SU-DHL-6 (cell line): Measurements from ENCODE around the gene KCNS1.

Experiments used
- EZH2phosphoT487 ChIP-seq: fragments of 200-600 bp; sonication (generic), shearing (Covaris generic); conservative IDR thresholded peaks from 2 replicates; pipeline ENCODE4 v1.6.1; 2018; ENCODE audit warnings: mild to moderate bottlenecking, antibody characterized with exemption, low read length, moderate library complexity, mixed read lengths
- TF ChIP-seq, protein P1 (sequence below): fragments of 200-600 bp; sonication (generic); IDR thresholded peaks from one replicate; pipeline ENCODE4 v1.5.1; 2017; ENCODE audit warnings: antibody characterized with exemption, mild to moderate bottlenecking, low read length, moderate library complexity; ENCODE audit not compliant: insufficient read depth, poor library complexity, severe bottlenecking

DNA sequence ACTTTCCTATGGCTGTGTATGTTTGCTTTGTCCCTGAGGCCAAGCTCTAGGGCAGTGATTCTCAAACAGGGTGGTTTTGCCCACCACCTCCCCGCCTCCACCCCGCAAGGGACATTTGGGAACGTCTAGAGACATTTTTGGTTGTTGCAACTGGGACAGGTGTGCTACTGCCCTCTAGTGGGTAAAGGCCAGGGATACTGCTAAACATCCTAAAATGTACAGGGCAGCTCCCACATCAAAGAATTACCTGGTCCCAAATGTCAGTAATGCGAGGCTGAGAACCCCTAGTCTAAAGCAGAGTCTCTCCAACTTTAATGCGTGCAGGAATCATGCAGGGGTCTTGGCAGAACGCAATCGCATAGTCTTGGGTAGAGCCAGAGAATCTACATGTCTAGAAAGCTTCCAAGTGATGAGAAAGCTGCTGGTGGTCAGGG lies 5.1 kb downstream of the KCNS1 start:
- TF ChIP-seq, protein P1, sequence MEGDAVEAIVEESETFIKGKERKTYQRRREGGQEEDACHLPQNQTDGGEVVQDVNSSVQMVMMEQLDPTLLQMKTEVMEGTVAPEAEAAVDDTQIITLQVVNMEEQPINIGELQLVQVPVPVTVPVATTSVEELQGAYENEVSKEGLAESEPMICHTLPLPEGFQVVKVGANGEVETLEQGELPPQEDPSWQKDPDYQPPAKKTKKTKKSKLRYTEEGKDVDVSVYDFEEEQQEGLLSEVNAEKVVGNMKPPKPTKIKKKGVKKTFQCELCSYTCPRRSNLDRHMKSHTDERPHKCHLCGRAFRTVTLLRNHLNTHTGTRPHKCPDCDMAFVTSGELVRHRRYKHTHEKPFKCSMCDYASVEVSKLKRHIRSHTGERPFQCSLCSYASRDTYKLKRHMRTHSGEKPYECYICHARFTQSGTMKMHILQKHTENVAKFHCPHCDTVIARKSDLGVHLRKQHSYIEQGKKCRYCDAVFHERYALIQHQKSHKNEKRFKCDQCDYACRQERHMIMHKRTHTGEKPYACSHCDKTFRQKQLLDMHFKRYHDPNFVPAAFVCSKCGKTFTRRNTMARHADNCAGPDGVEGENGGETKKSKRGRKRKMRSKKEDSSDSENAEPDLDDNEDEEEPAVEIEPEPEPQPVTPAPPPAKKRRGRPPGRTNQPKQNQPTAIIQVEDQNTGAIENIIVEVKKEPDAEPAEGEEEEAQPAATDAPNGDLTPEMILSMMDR = peak; percentile 68
- no peak for TF ChIP-seq EZH2phosphoT487
